Colonic mucosa (tissue), 4 donors: Measurements from ENCODE around the gene RTN4RL2. TPM values are rescaled to one million over a fixed set of nuclear protein-coding genes. Genes with fewer than 3 reads are reported as not detected.

Experiments used
- DNase-seq: peaks from one replicate; pipeline ENCODE4 v3.0.0-alpha.2; 2020
- H3K27ac ChIP-seq: fragments of 200-600 bp; one replicate; pipeline ENCODE4 v1.8.0; 2021
- H3K27me3 ChIP-seq: fragments of 200-600 bp; one replicate; pipeline ENCODE4 v1.8.0; 2021
- H3K36me3 ChIP-seq: fragments of 200-600 bp; one replicate; pipeline ENCODE4 v1.8.0; 2021
- H3K4me1 ChIP-seq: fragments of 200-600 bp; one replicate; pipeline ENCODE4 v1.8.0; 2021; ENCODE audit warnings: mild to moderate bottlenecking
- H3K4me3 ChIP-seq: fragments of 200-600 bp; one replicate; pipeline ENCODE4 v1.8.0; 2021
- H3K9ac ChIP-seq, 2 donors: one replicate each; pipeline ENCODE4 v1.7.0; 2013; ENCODE audit warnings: control low read depth in 2 of 2, low read depth in 2 of 2, low read length in 2 of 2
- H3K9me3 ChIP-seq: fragments of 200-600 bp; one replicate; pipeline ENCODE4 v1.8.0; 2021
- CTCF ChIP-seq: fragments of 200-600 bp; IDR thresholded peaks from one replicate; pipeline ENCODE4 v1.8.0; 2022; ENCODE audit warnings: antibody characterized with exemption, mild to moderate bottlenecking
- intact Hi-C: fragments of 100-400 bp; cut with DNase I; formaldehyde crosslinking; loops from one replicate; pipeline ENCODE4 v1.14.1; 2022
- total RNA-seq, 2 donors: library from RNA; stranded (reverse); fragmentation: NEBNext Ultra II Directional in 1 of 2; extraction: Animal tissue kit (Norgen Biotek cat#: 25700) in 1 of 2; gene quantifications; one replicate each; pipeline ENCODE4 v1.2.1, GENCODE V29; 2021
- donor health status: healthy.
- donor health status: DM: no; HTN: no; CAD: no.
- donor health status: DM: no; HTN: no; CAD: no.

The RTN4RL2 gene
- total RNA-seq, 2 donors from 2014 or later, result 0.54 to 0.82 TPM

GRCh38 chr11:57500926-57501325, 40.6 kb downstream of the RTN4RL2 start:
- intact Hi-C loops, result no loop called here
- Histone ChIP-seq H3K27ac (no peak overlapping the region), H3K36me3 (no peaks in the 10 kb centered on the region), H3K9me3 (no peaks in the 10 kb centered on the region), H3K9ac (no peak overlapping the region), H3K27me3 (no peaks in the 10 kb centered on the region), H3K4me3 (no peak overlapping the region), H3K4me1 (peaks cover 5% of the 10 kb centered on the region)
- TF ChIP-seq CTCF, result no peak
- no peak for DNase-seq

GRCh38 chr11:57501953-57502352, 41.6 kb downstream of the RTN4RL2 start:
- H3K9ac ChIP-seq, result no peak overlapping the region
- H3K4me3 ChIP-seq, result no peak overlapping the region
- no peak for TF ChIP-seq CTCF
- intact Hi-C loops, result no loop called here
- H3K27ac ChIP-seq, result no peak overlapping the region
- no peaks in the 10 kb centered on the region for H3K27me3 ChIP-seq
- no peak for DNase-seq
- peaks cover 5% of the 10 kb centered on the region for H3K4me1 ChIP-seq
- H3K9me3 ChIP-seq, result no peaks in the 10 kb centered on the region
- no peaks in the 10 kb centered on the region for H3K36me3 ChIP-seq

GRCh38 chr11:57502376-57502775, 42.0 kb downstream of the RTN4RL2 start:
- H3K9ac ChIP-seq, result peak overlapping the region in 1 of 2 donors; percentile 8
- no peaks in the 10 kb centered on the region for H3K27me3 ChIP-seq
- intact Hi-C loops, result no loop called here
- no peak overlapping the region for H3K27ac ChIP-seq
- TF ChIP-seq CTCF, result no peak
- no peaks in the 10 kb centered on the region for H3K9me3 ChIP-seq
- peaks cover 5% of the 10 kb centered on the region for H3K4me1 ChIP-seq
- H3K4me3 ChIP-seq, result no peak overlapping the region
- no peak for DNase-seq
- no peaks in the 10 kb centered on the region for H3K36me3 ChIP-seq

- Histone ChIP-seq H3K4me3 (no peak overlapping the region), H3K36me3 (no peaks in the 10 kb centered on the region), H3K4me1 (peaks cover 5% of the 10 kb centered on the region), H3K9me3 (no peaks in the 10 kb centered on the region), H3K9ac (no peak overlapping the region), H3K27me3 (no peaks in the 10 kb centered on the region), H3K27ac (no peak overlapping the region)
- no peak for TF ChIP-seq CTCF
- DNase-seq, result no peak
- intact Hi-C loops, result no loop called here
Observed at GRCh38 chr11:57502870-57503269, 42.5 kb downstream of the RTN4RL2 start.

GRCh38 chr11:57504511-57504910, 44.2 kb downstream of the RTN4RL2 start:
- no peaks in the 10 kb centered on the region for H3K36me3 ChIP-seq
- no peak for DNase-seq
- no peak overlapping the region for H3K9ac ChIP-seq
- no peaks in the 10 kb centered on the region for H3K27me3 ChIP-seq
- peaks cover 5% of the 10 kb centered on the region for H3K4me1 ChIP-seq
- no peak overlapping the region for H3K27ac ChIP-seq
- intact Hi-C loops, result no loop called here
- TF ChIP-seq CTCF, result no peak
- H3K9me3 ChIP-seq, result no peaks in the 10 kb centered on the region
- no peak overlapping the region for H3K4me3 ChIP-seq

GRCh38 chr11:57506522-57506921, 46.2 kb downstream of the RTN4RL2 start:
- no peak overlapping the region for H3K27ac ChIP-seq
- no peak overlapping the region for H3K4me3 ChIP-seq
- no peak for DNase-seq
- no peaks in the 10 kb centered on the region for H3K27me3 ChIP-seq
- H3K36me3 ChIP-seq, result no peaks in the 10 kb centered on the region
- intact Hi-C loops, result no loop called here
- H3K4me1 ChIP-seq, result no peaks in the 10 kb centered on the region
- no peak for TF ChIP-seq CTCF
- no peaks in the 10 kb centered on the region for H3K9me3 ChIP-seq
- H3K9ac ChIP-seq, result no peak overlapping the region
